KMS-11 (cell line): ENCODE results near the gene RGS11.
A peak's percentile ranks its signal among the peaks of the same experiment; 100 is the strongest.

Source experiments
- H2AFZ ChIP-seq: fragments of 200-600 bp; sonication (generic); 2 replicates; pipeline ENCODE4 v1.6.1; 2016; ENCODE audit warnings: antibody characterized with exemption, mixed run types, low read depth
- H3K27ac ChIP-seq: fragments of 200-600 bp; sonication (generic); 2 replicates; pipeline ENCODE4 v1.6.1; 2016; ENCODE audit warnings: mild to moderate bottlenecking, mixed run types
- H3K27me3 ChIP-seq: fragments of 200-600 bp; sonication (generic); 2 replicates; pipeline ENCODE4 v1.6.1; 2017; ENCODE audit warnings: mild to moderate bottlenecking, low read depth, mixed run types, moderate library complexity; ENCODE audit not compliant: insufficient read depth
- H3K36me3 ChIP-seq: fragments of 200-600 bp; sonication (generic); 2 replicates; pipeline ENCODE4 v1.6.1; 2017; ENCODE audit warnings: mild to moderate bottlenecking, mixed run types; ENCODE audit not compliant: insufficient read depth
- H3K4me1 ChIP-seq: fragments of 200-600 bp; sonication (generic); 2 replicates; pipeline ENCODE4 v1.6.1; 2016; ENCODE audit warnings: mild to moderate bottlenecking, low read depth, mixed run types; ENCODE audit not compliant: poor library complexity, severe bottlenecking
- H3K4me2 ChIP-seq: fragments of 200-600 bp; sonication (generic); 2 replicates; pipeline ENCODE4 v1.7.0; 2016; ENCODE audit warnings: mild to moderate bottlenecking, mixed run types
- H3K4me3 ChIP-seq: fragments of 200-600 bp; sonication (generic); IDR thresholded peaks from 2 replicates; pipeline ENCODE4 v1.6.1; 2017; ENCODE audit warnings: low read depth, low read length, mixed read lengths; ENCODE audit not compliant: insufficient read depth
- H3K79me2 ChIP-seq: fragments of 200-600 bp; sonication (generic); 2 replicates; pipeline ENCODE4 v1.6.1; 2016; ENCODE audit warnings: low read depth, mixed run types; ENCODE audit not compliant: insufficient read depth
- H3K9ac ChIP-seq: fragments of 200-600 bp; sonication (generic); 2 replicates; pipeline ENCODE4 v1.6.1; 2016; ENCODE audit warnings: mild to moderate bottlenecking, mixed run types
- H4K20me1 ChIP-seq: fragments of 200-600 bp; sonication (generic); 2 replicates; pipeline ENCODE4 v1.6.1; 2016; ENCODE audit warnings: mild to moderate bottlenecking, mixed run types; ENCODE audit not compliant: insufficient read depth
- TF ChIP-seq, protein P1 (sequence below): fragments of 200-600 bp; sonication (generic); conservative IDR thresholded peaks from 2 replicates; pipeline ENCODE4 v1.6.1; 2017; ENCODE audit warnings: low read depth, mild to moderate bottlenecking, antibody characterized with exemption, low read length, moderate library complexity, mixed read lengths

RGS11 gene

DNA sequence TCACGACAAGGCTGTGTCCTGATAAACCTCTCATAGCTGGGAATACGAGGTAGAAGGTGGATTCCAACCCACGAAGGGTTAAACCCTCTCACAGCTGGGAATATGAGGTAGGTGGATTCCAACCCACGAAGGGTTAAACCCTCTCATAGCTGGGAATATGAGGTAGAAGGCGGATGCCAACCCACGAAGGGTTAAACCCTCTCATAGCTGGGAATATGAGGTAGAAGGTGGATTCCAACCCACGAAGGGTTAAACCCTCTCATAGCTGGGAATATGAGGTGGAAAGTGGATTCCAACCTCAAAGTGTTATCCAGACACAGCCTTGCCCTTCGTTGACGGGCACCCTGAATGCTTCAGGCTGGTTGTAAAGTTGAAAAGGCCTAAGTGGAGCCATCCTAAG, 45.8 kb upstream of the RGS11 start:
- no peak overlapping the region for H2AFZ ChIP-seq
- no peak overlapping the region for H3K4me2 ChIP-seq
- no peaks in the 10 kb centered on the region for H3K27me3 ChIP-seq
- H3K27ac ChIP-seq, result no peak overlapping the region
- no peaks in the 10 kb centered on the region for H3K36me3 ChIP-seq
- TF ChIP-seq, protein P1, sequence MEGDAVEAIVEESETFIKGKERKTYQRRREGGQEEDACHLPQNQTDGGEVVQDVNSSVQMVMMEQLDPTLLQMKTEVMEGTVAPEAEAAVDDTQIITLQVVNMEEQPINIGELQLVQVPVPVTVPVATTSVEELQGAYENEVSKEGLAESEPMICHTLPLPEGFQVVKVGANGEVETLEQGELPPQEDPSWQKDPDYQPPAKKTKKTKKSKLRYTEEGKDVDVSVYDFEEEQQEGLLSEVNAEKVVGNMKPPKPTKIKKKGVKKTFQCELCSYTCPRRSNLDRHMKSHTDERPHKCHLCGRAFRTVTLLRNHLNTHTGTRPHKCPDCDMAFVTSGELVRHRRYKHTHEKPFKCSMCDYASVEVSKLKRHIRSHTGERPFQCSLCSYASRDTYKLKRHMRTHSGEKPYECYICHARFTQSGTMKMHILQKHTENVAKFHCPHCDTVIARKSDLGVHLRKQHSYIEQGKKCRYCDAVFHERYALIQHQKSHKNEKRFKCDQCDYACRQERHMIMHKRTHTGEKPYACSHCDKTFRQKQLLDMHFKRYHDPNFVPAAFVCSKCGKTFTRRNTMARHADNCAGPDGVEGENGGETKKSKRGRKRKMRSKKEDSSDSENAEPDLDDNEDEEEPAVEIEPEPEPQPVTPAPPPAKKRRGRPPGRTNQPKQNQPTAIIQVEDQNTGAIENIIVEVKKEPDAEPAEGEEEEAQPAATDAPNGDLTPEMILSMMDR, result no peak
- H3K9ac ChIP-seq, result no peak overlapping the region
- H3K4me1 ChIP-seq, result no peaks in the 10 kb centered on the region
- no peak overlapping the region for H3K4me3 ChIP-seq
- peaks cover 21% of the 10 kb centered on the region; the same call in 1 of the 2 replicates for H3K79me2 ChIP-seq
- no peaks in the 10 kb centered on the region for H4K20me1 ChIP-seq

DNA sequence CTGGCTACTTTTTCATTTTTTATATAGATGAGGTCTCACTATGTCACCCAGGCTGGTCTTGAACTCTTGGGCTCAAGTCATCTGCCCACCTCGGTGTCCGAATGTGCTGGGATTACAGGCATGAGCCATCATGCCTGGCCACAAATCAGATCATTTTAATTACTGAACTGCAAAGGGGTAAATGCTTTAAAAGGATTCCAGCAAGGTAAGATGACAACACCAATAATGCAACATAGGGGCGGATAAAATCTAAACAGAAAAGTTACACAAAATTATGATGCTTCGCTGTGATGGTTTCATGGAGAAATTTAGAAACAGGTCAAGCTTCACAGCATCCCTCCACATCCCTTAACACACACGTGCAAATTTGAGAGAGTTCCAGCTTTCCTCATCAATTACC, 44.5 kb upstream of the RGS11 start:
- Histone ChIP-seq H3K4me3 (no peak overlapping the region), H3K27ac (no peak overlapping the region), H3K4me1 (no peaks in the 10 kb centered on the region), H2AFZ (no peak overlapping the region), H3K36me3 (no peaks in the 10 kb centered on the region), H3K4me2 (no peak overlapping the region), H3K79me2 (peaks cover 21% of the 10 kb centered on the region; the same call in 1 of the 2 replicates), H3K9ac (no peak overlapping the region), H4K20me1 (no peaks in the 10 kb centered on the region), H3K27me3 (no peaks in the 10 kb centered on the region)
- TF ChIP-seq, protein P1, result no peak

DNA sequence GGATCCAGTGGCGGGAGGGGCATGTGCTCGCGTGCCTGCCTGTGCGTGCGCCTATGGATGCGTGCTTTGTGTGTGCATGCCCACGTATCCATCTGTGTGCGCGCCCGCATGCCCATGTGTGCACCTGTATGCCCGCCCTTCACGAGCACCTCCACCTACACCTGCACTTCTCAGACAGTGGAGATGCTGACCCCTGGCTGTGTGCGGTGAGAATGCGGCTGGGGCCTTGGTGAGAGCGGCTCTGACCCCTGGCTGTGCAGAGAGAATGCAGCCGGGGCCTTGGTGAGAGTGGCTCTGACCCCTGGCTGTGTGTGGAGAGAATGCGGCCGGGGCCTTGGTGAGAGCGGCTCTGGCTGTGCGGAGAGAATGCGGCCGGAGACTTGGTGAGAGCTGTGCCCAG, 42.9 kb upstream of the RGS11 start:
- Histone ChIP-seq H3K4me3 (no peak overlapping the region), H3K4me1 (no peaks in the 10 kb centered on the region), H3K79me2 (peaks cover 21% of the 10 kb centered on the region; the same call in 1 of the 2 replicates), H3K4me2 (no peak overlapping the region), H3K36me3 (no peaks in the 10 kb centered on the region), H3K27ac (no peak overlapping the region), H3K27me3 (no peaks in the 10 kb centered on the region), H3K9ac (no peak overlapping the region), H4K20me1 (no peaks in the 10 kb centered on the region), H2AFZ (no peak overlapping the region)
- TF ChIP-seq, protein P1, result 0 out of 2 replicates have a peak, but pooled peaks have one; percentile 25

DNA sequence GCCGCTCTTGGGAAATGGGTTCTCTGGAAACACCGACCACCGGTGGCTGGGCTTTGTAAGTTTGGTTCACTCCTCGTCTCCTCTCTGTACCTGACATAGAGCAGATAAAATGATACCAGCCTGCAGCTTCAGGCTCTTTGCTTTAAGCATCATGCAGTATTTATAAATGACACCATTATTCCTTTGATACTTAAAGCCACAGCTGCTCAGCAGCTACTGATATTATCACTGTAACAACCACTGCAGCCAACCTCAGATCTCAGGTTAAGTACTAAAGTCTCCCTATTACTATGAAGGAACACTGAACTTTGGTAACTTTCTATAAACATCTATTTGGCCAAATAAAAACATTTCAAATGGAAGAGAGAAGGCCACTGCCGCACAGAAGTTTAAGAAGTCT, 41.8 kb upstream of the RGS11 start:
- TF ChIP-seq, protein P1, result no peak
- Histone ChIP-seq H3K79me2 (peaks cover 21% of the 10 kb centered on the region; the same call in 1 of the 2 replicates), H2AFZ (no peak overlapping the region), H3K4me3 (no peak overlapping the region), H4K20me1 (no peaks in the 10 kb centered on the region), H3K4me2 (no peak overlapping the region), H3K9ac (no peak overlapping the region), H3K36me3 (no peaks in the 10 kb centered on the region), H3K27ac (no peak overlapping the region), H3K4me1 (no peaks in the 10 kb centered on the region), H3K27me3 (no peaks in the 10 kb centered on the region)
